Activated CD4-positive, alpha-beta T cell treated with anti-CD3 and anti-CD28 coated beads for 1 hour (primary cell): ENCODE measurements around the gene PLXNC1.

ENCODE experiments used
- DNase-seq: peaks from one replicate; pipeline ENCODE4 v3.0.0-alpha.2; 2020

Gene PLXNC1

GRCh38 chr12:94182986-94183707 lies 34.8 kb downstream of the PLXNC1 start:
- no peak for DNase-seq

- no peak for DNase-seq
Measured at GRCh38 chr12:94183708-94184379, 35.5 kb downstream of the PLXNC1 start.

- no peak for DNase-seq
Measured at GRCh38 chr12:94184995-94185719, 36.8 kb downstream of the PLXNC1 start.

- no peak for DNase-seq
Measured at GRCh38 chr12:94185801-94186200, 37.4 kb downstream of the PLXNC1 start.

GRCh38 chr12:94186278-94187241 lies 38.2 kb downstream of the PLXNC1 start:
- no peak for DNase-seq

- DNase-seq = no peak
Measured at GRCh38 chr12:94187361-94187760, 39.0 kb downstream of the PLXNC1 start.

GRCh38 chr12:94190623-94191022 lies 42.2 kb downstream of the PLXNC1 start:
- no peak for DNase-seq

- DNase-seq = no peak
Measured at GRCh38 chr12:94191023-94191422, 42.6 kb downstream of the PLXNC1 start.

- no peak for DNase-seq
Measured at GRCh38 chr12:94191811-94192210, 43.4 kb downstream of the PLXNC1 start.

GRCh38 chr12:94192506-94192905 lies 44.1 kb downstream of the PLXNC1 start:
- no peak for DNase-seq

GRCh38 chr12:94193168-94193567 lies 44.8 kb downstream of the PLXNC1 start:
- no peak for DNase-seq

GRCh38 chr12:94195483-94195882 lies 47.1 kb downstream of the PLXNC1 start:
- DNase-seq = no peak

- DNase-seq = no peak
Measured at GRCh38 chr12:94198469-94198868, 50.1 kb downstream of the PLXNC1 start.

- DNase-seq = no peak
Measured at GRCh38 chr12:94198872-94199271, 50.5 kb downstream of the PLXNC1 start.

- no peak for DNase-seq
Measured at GRCh38 chr12:94200069-94200468, 51.7 kb downstream of the PLXNC1 start.

GRCh38 chr12:94200695-94201094 lies 52.3 kb downstream of the PLXNC1 start:
- no peak for DNase-seq

- no peak for DNase-seq
Measured at GRCh38 chr12:94202245-94203180, 54.1 kb downstream of the PLXNC1 start.

GRCh38 chr12:94203181-94203546 lies 54.8 kb downstream of the PLXNC1 start:
- no peak for DNase-seq

- no peak for DNase-seq
Measured at GRCh38 chr12:94203796-94204195, 55.4 kb downstream of the PLXNC1 start.

- no peak for DNase-seq
Measured at GRCh38 chr12:94204499-94205247, 56.3 kb downstream of the PLXNC1 start.

GRCh38 chr12:94205822-94206221 lies 57.4 kb downstream of the PLXNC1 start:
- DNase-seq = no peak
